ENCODE data around the gene PHGDH. TPM values are rescaled to one million over a fixed set of nuclear protein-coding genes. Genes with fewer than 3 reads are reported as not detected.

Gene PHGDH
- total RNA-seq, 1 experiment from 2014 or later, result 38.6 TPM

DNA sequence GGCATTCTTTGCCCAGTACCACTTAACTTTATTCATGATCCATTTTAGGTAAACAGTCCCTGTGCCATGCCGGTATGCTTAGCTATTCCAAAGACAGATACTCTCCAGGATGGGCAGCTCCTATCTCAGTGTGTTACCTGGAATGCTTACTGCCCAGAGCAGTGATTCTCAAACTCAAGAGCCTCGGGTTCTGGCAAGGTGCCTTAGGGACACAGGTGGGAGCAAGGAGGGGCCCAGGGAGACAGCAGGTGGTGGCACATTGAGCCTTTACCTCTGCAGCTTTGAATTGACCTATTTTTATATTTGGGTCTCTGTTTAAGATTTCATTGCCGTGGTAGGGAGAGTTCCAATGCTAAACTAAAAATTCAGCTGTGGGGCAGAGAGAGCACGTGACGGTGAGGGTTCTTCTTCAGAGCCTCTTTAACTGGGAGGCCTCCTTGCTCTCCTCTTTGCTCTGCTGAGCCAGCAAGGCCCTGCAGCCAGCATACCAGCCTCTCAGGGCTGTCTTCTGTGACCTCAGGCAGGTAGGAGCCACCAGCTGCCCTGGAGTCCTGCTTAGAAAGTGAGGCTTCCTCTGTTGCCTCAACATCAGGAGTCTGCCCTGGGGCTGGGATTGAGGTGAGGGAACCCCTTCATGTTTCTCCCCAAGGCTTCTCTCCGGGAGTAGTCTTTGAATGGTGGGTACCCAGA is 20.2 kb downstream of the PHGDH start:
- DNase-seq (ENCODE audit: low read depth), result no peak

DNA sequence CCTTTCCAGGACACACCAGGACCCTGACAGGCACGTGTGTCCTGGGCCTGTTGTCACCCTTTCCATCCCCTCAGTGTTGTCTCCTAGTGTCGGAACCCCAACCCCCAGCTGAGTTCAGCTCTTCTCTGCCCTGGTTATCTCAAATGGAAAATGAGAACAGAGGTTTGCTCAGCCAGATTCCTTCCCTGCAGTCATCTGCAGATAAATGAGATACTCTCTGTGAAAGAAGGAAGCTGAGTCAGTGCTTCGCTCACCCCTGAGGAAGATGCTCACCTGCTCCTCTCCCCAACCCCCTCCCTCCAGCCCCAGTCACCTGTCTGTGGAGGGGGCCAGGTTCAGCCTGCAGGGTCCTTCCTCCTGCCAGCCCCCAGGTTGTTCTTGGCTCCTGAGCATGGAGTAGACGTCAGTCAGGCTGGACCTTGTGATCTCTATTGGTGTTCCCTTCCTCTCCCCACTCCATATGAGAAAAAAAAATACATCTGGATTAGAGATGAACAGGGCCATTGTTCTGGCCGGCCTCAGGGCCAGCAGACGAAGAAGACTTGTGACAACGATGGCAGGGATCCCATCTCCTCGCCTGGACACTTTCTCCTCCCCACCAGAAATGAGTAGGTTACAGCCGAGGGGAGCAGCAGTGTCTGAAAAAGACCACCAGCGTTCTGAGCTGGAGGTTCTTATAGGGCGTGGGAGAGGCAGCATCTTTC is 20.9 kb downstream of the PHGDH start:
- no peak for DNase-seq (ENCODE audit: low read depth)

DNA sequence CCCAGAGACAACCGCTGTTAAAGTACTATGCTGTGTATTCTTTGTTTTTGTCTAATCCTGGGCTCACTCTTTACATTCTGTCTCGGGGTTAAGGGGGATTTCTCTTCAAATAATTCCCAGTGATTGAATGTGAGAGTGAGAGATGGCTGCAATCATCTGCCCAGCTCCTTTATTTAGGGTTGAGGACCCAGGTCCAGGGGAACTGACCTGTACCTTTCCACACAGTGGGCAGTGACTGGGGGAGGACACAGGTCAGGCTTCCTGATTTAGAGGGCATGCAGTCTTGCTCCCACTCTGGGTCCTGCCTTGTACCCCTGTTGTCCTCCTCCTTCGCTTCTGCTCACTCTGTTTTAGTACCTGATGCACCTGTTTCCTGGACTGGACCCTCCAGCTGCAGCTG is 22.0 kb downstream of the PHGDH start:
- no peak for DNase-seq (ENCODE audit: low read depth)

DNA sequence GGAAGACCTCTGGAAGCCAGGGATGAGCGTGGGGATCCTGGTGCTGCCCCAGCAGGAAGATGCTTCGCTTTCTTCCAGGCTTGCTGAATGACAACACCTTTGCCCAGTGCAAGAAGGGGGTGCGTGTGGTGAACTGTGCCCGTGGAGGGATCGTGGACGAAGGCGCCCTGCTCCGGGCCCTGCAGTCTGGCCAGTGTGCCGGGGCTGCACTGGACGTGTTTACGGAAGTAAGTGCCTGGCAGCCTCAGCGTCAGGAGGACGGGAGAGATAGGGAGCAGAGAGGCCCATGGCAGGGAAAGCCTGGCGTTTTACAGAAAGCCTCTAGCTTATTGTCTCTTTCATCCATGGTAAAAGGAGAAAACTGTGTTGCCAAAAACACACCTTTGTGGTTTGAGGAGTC is 23.5 kb downstream of the PHGDH start:
- no peak for DNase-seq (ENCODE audit: low read depth)

DNA sequence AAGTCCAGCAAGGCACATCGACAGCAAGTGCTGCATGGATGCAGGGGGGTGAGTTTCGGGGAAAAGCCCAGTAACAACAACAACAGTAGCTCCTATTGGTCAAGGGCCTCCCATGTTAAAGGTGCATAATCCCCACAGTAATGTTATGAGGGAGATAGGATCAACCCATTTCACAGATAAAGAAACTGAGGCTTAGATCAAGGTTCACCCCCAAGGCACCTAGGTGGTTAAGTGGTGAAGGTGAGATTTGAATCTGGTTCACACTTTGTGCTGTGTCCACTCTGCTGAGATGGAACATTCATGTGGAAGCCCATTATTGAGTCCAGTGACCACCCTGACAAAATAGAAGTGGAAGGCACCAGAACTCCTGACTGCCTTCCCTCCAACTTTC is 24.9 kb downstream of the PHGDH start:
- DNase-seq (ENCODE audit: low read depth), result no peak

DNA sequence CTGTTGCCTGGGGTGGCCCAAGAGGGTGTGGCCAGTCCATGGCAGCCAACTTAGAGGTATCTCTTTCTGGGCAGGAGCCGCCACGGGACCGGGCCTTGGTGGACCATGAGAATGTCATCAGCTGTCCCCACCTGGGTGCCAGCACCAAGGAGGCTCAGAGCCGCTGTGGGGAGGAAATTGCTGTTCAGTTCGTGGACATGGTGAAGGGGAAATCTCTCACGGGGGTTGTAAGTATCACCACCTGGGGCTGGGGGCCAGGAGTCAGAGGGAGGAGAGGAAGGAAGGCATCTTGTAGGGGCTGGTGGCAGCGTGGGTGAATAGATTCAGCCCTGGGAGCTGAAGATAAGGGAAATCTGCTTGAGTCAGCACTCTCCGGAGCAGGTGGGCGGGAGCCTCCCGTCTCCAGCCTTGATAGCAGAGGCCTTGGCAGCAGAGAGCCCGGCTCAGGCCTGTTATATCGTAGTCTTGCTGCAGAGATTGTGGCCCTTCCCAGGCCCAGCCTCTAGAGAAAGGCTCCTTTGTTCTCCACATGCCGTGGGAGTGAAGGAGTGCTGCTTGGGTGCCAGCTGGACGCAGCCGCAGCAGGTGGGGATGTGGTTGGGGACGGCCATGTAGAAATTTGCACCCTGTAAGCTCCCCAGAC is 25.4 kb downstream of the PHGDH start:
- peak; percentile 10 for DNase-seq (ENCODE audit: low read depth)

DNA sequence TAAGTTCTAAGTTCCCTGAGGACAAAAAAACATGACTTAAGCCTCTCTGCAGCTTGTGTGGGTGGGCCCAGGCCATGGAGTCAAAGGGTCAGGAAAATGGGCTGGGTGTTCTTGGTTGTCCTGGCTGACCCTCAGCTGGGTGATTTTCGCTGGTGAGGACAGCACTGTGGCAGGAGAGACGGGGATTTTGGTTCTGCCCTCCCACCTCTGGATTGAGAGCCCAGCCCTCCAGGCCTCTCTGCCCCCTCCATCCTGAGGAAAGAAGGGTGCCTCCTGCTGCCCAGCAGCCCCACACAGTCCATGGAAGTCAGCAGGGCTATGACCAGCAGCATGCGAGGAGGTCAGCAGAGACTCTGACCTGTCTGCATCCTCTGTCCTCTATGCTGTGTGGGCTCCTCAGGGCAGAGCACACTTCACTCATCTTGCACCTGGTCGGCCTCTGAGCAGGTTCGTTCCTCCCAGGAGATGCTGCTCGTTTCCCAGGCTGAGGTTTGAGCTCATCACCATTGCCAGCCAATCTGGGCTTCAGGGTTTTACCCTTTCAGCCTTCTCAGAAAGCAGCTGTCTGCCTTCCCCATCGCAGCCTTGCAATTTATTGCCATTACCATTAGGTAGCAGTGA is 26.5 kb downstream of the PHGDH start:
- DNase-seq (ENCODE audit: low read depth), result no peak

DNA sequence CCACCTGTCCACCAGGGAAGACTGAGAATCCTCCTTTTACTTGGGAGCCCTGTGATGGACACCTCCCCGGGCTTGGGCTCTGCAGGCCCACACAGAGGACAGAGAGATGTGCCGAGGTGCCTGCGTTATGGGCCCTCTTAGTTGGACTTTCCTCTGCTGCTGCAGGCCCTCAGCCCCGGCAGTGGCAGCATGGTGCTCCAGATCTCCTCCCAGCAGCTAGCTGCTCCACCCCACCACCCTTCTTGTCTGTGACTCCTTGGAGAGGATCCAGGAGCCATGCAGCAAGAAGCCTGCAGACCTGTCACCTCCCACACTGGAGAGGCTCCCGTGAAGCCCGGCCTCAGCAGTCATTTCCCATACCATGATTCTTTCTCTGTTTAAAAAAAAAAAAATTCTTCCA is 27.4 kb downstream of the PHGDH start:
- DNase-seq (ENCODE audit: low read depth), result no peak

DNA sequence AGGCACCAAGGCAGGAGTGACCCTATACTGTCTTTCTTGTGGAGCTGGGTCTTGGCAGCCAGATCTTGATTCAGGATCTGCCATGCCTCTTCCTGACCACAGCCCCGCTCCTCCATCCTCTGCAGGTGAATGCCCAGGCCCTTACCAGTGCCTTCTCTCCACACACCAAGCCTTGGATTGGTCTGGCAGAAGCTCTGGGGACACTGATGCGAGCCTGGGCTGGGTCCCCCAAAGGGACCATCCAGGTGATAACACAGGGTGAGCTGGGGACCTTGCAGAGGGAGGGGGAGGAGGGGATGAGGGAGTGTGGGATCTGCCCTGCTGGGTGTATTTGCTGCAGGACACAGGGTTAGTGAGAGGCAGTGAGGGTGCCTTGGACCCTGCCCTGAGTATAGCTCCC is 28.5 kb downstream of the PHGDH start:
- DNase-seq (ENCODE audit: low read depth), result no peak

DNA sequence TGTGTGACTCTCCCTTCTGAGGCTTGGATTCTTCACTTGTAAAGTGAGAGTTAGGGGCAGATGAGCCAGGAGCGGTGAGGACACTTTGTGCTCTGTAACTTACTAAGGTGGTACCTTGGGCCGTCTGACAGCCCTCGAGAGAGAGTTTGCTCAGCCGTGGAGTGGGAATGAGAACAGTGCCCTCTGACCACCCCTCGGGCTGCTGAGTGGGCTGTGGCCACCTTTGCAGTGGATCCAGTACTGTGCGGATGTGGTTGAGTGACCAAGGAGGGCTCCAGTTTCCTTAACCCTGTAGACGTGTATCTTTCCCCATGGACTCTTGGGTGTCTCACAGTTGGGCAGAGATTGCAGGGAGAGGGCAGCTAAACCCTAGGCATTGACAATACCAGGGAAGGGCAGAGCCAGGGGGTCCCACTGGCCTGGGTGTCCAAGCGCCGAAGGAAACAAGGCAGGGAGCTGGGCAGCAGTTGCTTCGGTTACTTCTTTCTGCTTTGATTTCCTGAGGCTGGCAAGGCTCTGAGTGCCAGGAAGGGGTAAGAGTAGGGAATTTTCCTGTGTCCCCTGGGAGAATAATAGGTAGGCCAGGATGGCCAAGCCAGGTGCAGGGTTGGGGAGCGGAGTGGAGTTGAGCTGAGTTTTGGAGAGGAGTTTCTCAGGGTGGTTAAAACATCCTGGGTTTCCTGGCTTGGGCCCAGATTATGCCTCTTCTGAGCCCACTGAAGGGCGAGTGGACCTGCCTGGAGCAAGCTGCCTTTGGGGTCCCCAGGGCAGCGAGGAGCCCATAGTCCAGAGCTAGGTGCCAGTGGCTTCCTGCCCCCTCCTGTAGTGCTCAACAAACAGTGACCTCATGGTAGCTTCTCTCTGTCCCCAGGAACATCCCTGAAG is 29.4 kb downstream of the PHGDH start:
- no peak for DNase-seq (ENCODE audit: low read depth)

DNA sequence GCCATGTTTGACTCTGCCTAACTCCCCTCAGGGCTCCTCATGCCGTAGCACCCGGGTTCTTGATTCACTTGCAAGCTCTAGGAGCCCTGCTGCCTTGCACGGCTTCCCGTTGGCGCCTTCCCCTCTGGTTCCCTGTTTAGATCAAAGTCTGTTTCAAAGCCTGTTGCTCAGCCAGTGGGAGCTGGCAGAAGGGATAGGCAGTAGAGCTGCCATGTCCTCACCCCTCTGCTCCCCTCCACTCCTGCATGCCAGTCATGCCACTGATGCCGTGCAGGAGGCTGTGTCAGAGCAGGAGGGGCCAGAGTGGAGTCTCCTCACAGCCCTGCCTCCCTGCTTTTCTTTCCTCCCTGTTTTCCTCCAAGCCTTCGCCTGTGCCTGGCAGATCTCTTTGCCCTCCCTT is 30.5 kb downstream of the PHGDH start:
- peak; percentile 5 for DNase-seq (ENCODE audit: low read depth)

DNA sequence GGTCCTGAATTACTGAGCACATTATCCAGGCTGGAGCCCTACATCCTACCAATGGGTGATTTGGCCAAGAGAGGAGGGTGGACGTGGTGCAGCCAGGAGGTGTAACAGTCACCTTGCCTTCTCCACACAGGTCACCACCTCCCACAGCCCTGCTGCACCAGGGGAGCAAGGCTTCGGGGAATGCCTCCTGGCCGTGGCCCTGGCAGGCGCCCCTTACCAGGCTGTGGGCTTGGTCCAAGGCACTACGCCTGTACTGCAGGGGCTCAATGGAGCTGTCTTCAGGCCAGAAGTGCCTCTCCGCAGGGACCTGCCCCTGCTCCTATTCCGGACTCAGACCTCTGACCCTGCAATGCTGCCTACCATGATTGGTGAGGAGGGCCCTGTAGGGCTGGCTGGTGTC is 30.9 kb downstream of the PHGDH start:
- DNase-seq (ENCODE audit: low read depth), result no peak

DNA sequence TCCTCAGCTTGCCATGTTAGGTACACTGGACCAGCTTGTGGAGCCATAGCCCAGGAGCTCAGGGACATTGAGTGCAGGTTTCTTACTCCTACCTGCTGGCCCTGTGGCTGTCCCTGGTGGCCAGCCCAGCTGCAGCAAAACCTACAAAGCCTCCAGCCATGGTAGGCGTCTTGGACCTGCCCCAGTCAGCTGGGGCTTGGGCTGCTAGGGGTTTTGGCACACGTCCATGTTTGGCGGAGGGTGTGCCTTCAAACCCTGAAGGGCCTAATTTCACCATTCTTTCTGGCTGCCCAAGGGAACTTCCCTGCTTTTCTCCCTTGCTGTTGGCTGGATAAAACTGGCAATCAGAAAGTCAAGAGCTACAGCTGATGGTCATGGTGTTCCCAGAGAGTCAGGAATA is 31.6 kb downstream of the PHGDH start:
- no peak for DNase-seq (ENCODE audit: low read depth)

DNA sequence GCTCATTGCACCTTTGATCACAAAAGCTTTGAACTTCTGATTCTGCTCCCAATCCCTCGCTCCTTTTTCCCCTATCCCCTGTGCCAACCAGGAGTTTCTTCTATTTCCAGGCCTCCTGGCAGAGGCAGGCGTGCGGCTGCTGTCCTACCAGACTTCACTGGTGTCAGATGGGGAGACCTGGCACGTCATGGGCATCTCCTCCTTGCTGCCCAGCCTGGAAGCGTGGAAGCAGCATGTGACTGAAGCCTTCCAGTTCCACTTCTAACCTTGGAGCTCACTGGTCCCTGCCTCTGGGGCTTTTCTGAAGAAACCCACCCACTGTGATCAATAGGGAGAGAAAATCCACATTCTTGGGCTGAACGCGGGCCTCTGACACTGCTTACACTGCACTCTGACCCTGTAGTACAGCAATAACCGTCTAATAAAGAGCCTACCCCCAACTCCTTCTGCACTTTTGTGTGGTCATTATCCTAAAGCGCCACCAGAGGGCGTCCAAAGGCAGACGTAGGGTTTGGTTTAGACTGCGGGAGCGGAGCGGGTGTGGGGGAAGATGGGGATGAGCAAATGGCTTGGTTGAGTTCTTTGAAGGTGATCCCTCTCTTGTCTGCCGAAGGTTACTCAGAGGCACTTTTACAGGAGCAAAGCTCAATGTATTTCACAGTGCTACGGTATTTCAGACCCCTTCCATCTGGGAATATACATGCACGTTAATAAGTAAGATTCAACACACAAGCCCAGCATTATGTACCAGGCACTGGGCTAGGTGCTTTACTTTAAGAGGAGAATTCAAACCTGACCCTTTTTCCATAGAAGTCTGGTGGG is 32.3 kb downstream of the PHGDH start:
- peak; percentile 74 for DNase-seq (ENCODE audit: low read depth)

DNA sequence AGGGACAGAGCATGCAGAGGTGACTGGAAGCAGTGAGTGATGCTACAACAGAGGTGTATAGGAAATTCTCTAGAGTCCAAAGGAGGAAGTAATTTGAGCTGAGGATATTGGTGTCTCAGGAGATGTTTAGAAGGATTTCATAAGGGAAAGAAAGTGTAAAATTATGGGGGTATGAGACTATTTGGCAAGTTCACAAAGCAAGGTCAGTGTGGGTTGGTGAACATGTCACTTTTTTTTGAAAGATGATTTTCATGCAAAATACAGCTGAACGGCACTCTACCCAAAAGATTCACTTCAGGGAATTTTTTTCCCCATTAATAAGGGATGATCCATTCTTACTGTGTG is 32.8 kb downstream of the PHGDH start:
- DNase-seq (ENCODE audit: low read depth), result no peak

DNA sequence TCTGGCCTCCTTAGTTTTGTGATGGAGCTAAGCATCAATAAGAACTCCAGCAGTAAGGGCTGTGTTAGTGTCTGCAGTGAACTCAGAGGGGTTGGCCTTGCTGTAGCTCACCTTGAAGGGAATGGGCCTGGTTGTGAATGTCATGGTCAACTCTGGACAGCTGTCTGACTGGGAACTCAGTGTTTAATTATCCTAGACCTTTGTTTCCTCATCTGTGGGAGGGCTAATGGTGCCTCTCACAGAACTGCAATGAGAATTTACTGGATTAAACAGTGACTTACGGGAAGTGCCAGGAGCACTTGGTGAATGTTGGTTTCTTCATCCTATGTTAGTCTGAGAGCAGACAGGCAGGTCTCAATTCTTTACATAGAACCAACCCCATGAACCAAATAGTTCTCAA is 33.3 kb downstream of the PHGDH start:
- DNase-seq (ENCODE audit: low read depth), result no peak

DNA sequence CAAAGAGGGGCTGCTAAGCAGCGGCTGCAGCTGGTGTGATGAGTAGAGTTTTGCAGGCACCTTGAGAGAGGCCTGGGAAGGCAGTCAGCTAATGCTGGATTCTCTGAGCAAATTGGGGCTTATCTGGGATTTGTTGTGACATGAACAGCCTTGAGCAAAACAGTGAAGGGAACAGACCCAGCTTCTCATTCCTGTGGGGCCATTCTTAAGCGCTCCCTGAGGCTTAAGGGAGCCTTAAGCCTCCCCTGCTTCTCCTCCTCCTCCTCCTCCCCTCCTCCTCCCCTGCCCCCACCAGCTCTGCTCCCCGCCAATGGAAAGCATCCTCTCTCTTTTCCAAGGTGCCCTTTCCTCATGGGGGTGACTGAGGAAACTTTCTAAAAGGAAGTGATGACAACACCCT is 35.7 kb downstream of the PHGDH start:
- DNase-seq (ENCODE audit: low read depth), result no peak

DNA sequence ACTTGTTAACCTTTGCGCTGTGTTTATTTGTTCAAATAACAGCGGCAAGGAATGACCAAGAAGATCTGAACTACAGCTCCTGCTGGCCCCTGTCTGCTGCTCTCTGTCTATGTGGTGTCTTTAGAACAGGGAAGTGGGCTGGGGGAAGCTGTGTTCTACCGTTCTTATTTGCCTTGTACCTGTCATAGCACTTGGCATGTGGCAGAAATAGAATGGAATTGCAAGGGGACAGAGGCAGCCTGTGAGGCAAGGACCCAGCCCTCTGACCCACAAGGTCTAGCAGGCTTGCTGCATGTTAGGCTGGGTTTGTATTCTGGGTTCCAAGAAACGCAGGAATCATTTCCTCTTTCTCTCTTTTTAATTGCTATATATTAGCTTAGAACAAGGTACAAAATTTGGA is 36.3 kb downstream of the PHGDH start:
- no peak for DNase-seq (ENCODE audit: low read depth)

DNA sequence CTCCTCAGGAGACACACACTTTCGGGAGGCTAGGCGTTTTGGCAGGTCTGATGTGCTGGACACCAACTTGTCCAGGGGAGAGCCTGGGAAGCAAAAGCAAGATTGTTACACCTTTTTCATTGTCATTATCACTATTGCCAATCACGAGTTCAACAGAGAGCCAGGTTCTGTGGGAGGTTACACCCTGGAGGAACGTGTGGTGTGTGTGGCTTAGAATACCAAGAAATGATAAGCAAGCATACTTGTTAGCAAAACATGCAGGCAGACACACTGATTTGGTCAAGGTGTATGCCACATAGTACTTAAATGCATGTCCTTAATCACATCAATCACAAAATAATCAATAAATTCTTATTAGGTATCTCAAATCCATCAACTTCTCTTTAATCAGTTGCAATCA is 40.9 kb downstream of the PHGDH start:
- DNase-seq (ENCODE audit: low read depth), result no peak

DNA sequence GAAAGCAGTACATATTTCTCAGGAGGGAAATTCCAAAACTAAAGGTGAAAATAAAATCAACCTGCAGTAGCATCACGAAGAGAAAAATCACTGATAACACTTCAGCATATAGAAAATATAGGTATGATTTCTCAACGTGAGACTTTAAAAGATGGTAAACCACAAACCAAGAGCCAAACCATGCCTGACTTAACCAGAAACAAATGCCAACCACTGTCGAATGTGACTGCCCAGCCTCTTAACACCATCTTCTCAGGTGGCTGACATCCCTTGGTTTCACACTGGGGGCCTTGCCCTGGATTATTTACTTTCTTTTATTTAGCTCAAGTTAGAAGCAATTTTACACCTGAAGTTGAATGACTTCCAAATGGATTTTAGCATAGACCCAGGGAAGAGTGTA is 46.9 kb downstream of the PHGDH start:
- DNase-seq (ENCODE audit: low read depth), result no peak

DNA sequence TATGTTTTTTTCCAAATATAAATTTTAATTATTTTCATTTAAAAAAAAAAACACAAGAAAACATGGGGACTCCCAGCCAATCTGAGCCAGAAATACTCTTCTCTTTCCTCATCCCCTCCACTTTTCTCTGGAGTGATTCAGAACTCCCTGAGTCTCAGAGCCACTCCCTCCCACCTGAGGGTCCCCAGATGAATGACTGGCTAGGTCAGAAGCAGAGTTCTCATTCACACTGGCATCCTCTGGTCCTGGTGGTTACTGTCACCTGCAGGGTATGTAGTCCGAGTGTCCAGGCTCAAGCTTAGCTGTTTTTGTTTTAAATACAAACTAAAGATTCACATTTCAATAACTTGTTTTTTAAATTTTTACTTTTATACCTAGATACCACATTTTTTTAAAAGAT is 50.7 kb downstream of the PHGDH start:
- DNase-seq (ENCODE audit: low read depth), result no peak
